Fibroblast of skin of scalp (primary cell): ENCODE results near the gene L3HYPDH. TPM values are rescaled to one million over a fixed set of nuclear protein-coding genes. Genes with fewer than 3 reads are reported as not detected.

ENCODE experiments used
- DNase-seq: peaks from one replicate; pipeline ENCODE4 v3.0.0-alpha.2; 2013
- polyA plus RNA-seq, 2 experiments: library from polyadenylated mRNA; unstranded; fragments of 120-200 nt; gene quantifications; one replicate each; pipeline ENCODE4 v1.2.1, GENCODE V29; 2013; ENCODE audit not compliant: insufficient read length in 2 of 2

L3HYPDH gene
- 39.7 TPM for polyA plus RNA-seq (2013, experiment 1 of 2; ENCODE audit: insufficient read length)
- polyA plus RNA-seq (2013, experiment 2 of 2; ENCODE audit: insufficient read length) = 43.4 TPM

GRCh38 chr14:59483819-59484638 lies at the start of gene L3HYPDH, which contains the start of gene JKAMP:
Gene L3HYPDH (minus strand): TSS chr14:59484408. CDS start chr14:59484316, 92 bp downstream.
Gene JKAMP (plus strand): TSS chr14:59484517. CDS start chr14:59484590, 73 bp downstream.
- peak; percentile 97 for DNase-seq

GRCh38 chr14:59532419-59532818 lies 48.2 kb upstream of the L3HYPDH start:
- no peak for DNase-seq

GRCh38 chr14:59530349-59530748 lies 46.1 kb upstream of the L3HYPDH start:
- DNase-seq = no peak

GRCh38 chr14:59529189-59529588 lies 45.0 kb upstream of the L3HYPDH start:
- DNase-seq = no peak

GRCh38 chr14:59520224-59520623 lies 36.0 kb upstream of the L3HYPDH start:
- no peak for DNase-seq

- no peak for DNase-seq
Observed at GRCh38 chr14:59511916-59512575, 27.8 kb upstream of the L3HYPDH start.

GRCh38 chr14:59510966-59511365 lies 26.8 kb upstream of the L3HYPDH start:
- no peak for DNase-seq

- no peak for DNase-seq
Observed at GRCh38 chr14:59510001-59510400, 25.8 kb upstream of the L3HYPDH start.

GRCh38 chr14:59509101-59509500 lies 24.9 kb upstream of the L3HYPDH start:
- DNase-seq = no peak

- no peak for DNase-seq
Observed at GRCh38 chr14:59507752-59508103, 23.5 kb upstream of the L3HYPDH start.

GRCh38 chr14:59507063-59507751 lies 23.0 kb upstream of the L3HYPDH start:
- peak; percentile 48 for DNase-seq

GRCh38 chr14:59503256-59503655 lies 19.0 kb upstream of the L3HYPDH start:
- no peak for DNase-seq

GRCh38 chr14:59500732-59501131 lies 16.5 kb upstream of the L3HYPDH start:
- DNase-seq = no peak

GRCh38 chr14:59492384-59492783 lies 8.2 kb upstream of the L3HYPDH start:
- DNase-seq = no peak

GRCh38 chr14:59490756-59491155 lies 6.5 kb upstream of the L3HYPDH start:
- no peak for DNase-seq

GRCh38 chr14:59484639-59485175 lies 499 bp upstream of the L3HYPDH start:
- no peak for DNase-seq

GRCh38 chr14:59483363-59483762 lies 845 bp downstream of the L3HYPDH start:
- peak; percentile 68 for DNase-seq

GRCh38 chr14:59482541-59483331 lies 1.5 kb downstream of the L3HYPDH start:
- peak; percentile 96 for DNase-seq

- peak; percentile 81 for DNase-seq
Observed at GRCh38 chr14:59481871-59482540, 2.2 kb downstream of the L3HYPDH start.

- DNase-seq = no peak
Observed at GRCh38 chr14:59481407-59481806, 2.8 kb downstream of the L3HYPDH start.

- DNase-seq = no peak
Observed at GRCh38 chr14:59480166-59480565, 4.0 kb downstream of the L3HYPDH start.
